OCI-LY1 (cell line): ENCODE results near the gene TASP1.

Source experiments
- H2AFZ ChIP-seq: fragments of 200-600 bp; sonication (generic), shearing (Covaris generic); 2 replicates; pipeline ENCODE4 v1.6.0; 2014; ENCODE audit warnings: antibody characterized with exemption, mild to moderate bottlenecking, low read length
- H3F3A ChIP-seq: fragments of 200-600 bp; sonication (generic), shearing (Covaris generic); 2 replicates; pipeline ENCODE4 v1.6.0; 2014; ENCODE audit warnings: mild to moderate bottlenecking, antibody characterized with exemption, low read length, moderate library complexity; ENCODE audit not compliant: insufficient read depth
- H3K27ac ChIP-seq: fragments of 200-600 bp; sonication (generic); 2 replicates; pipeline ENCODE4 v1.5.1; 2014; ENCODE audit warnings: low read length, mixed run types, mild to moderate bottlenecking, low read depth; ENCODE audit not compliant: poor library complexity, severe bottlenecking
- H3K27me3 ChIP-seq: fragments of 200-600 bp; sonication (generic); 2 replicates; pipeline ENCODE4 v1.6.0; 2014; ENCODE audit warnings: antibody characterized with exemption, mild to moderate bottlenecking, low read length, moderate library complexity; ENCODE audit not compliant: insufficient read depth
- H3K36me3 ChIP-seq: fragments of 200-600 bp; sonication (generic); 2 replicates; pipeline ENCODE4 v1.6.1; 2014; ENCODE audit warnings: mild to moderate bottlenecking, antibody characterized with exemption, low read length, moderate library complexity, mixed read lengths; ENCODE audit not compliant: insufficient read depth
- H3K4me1 ChIP-seq: fragments of 200-600 bp; sonication (generic); 2 replicates; pipeline ENCODE4 v1.5.1; 2014; ENCODE audit warnings: mild to moderate bottlenecking, low read length, moderate library complexity; ENCODE audit not compliant: insufficient read depth, severe bottlenecking
- H3K4me2 ChIP-seq: fragments of 200-600 bp; sonication (generic), shearing (Covaris generic); 2 replicates; pipeline ENCODE4 v1.6.1; 2014; ENCODE audit warnings: low read length
- H3K4me3 ChIP-seq: fragments of 200-600 bp; sonication (generic); 2 replicates; pipeline ENCODE4 v1.5.1; 2014; ENCODE audit warnings: low read length, low read depth, mild to moderate bottlenecking, mixed read lengths; ENCODE audit not compliant: poor library complexity, severe bottlenecking
- H3K79me2 ChIP-seq: fragments of 200-600 bp; shearing (Covaris generic); 2 replicates; pipeline ENCODE4 v1.6.1; 2016; ENCODE audit warnings: mixed run types, low read length, mixed read lengths; ENCODE audit not compliant: insufficient read depth
- H3K9ac ChIP-seq: fragments of 200-600 bp; sonication (generic), shearing (Covaris generic); 2 replicates; pipeline ENCODE4 v1.6.1; 2014; ENCODE audit warnings: mild to moderate bottlenecking, low read length, mixed read lengths
- H3K9me2 ChIP-seq: fragments of 200-600 bp; sonication (generic), shearing (Covaris generic); 2 replicates; pipeline ENCODE4 v1.6.1; 2014; ENCODE audit warnings: low read depth, mild to moderate bottlenecking, low read length, mixed read lengths
- H3K9me3 ChIP-seq: fragments of 200-600 bp; shearing (Covaris generic); 2 replicates; pipeline ENCODE4 v1.6.1; 2014; ENCODE audit warnings: low read length, mixed read lengths
- H4K20me1 ChIP-seq: fragments of 200-600 bp; sonication (generic), shearing (Covaris generic); 2 replicates; pipeline ENCODE4 v1.6.0; 2016; ENCODE audit warnings: mild to moderate bottlenecking, low read length; ENCODE audit not compliant: insufficient read depth
- EZH2 ChIP-seq: fragments of 200-600 bp; sonication (generic), shearing (Covaris generic); IDR thresholded peaks from 2 replicates; pipeline ENCODE4 v1.8.0; 2017; ENCODE audit warnings: borderline replicate concordance, mixed run types, mild to moderate bottlenecking, antibody characterized with exemption, low read length, moderate library complexity, mixed read lengths
- TF ChIP-seq, protein P1 (sequence below): fragments of 200-600 bp; sonication (generic), shearing (Covaris generic); IDR thresholded peaks from 2 replicates; pipeline ENCODE4 v1.5.1; 2017; ENCODE audit warnings: mild to moderate bottlenecking, antibody characterized with exemption, low read length, moderate library complexity, mixed read lengths

Gene TASP1

DNA sequence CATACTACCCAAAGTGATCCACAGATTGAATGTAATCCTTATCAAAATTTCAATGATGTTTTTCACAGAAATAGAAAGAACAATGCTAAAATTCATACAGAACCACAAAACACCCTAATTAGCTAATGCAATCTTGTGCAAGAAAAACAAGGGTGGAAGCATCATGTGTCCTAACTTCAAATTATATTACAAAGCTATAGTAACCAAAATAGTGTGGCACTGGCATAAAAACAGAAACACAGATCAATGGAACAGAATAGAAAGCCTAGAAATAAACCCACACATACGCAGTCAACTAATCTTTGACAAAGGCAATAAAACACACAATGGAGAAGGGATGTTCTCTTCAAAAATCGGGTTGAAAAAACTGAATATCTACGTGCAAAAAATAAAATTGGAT, 131.1 kb downstream of the TASP1 start:
- H3K4me1 ChIP-seq, result no peaks in the 10 kb centered on the region
- no peaks in the 10 kb centered on the region for H3F3A ChIP-seq
- H3K9me2 ChIP-seq, result no peaks in the 10 kb centered on the region
- no peak overlapping the region for H2AFZ ChIP-seq
- peaks cover 5% of the 10 kb centered on the region; the same call in 1 of the 2 replicates for H3K9me3 ChIP-seq
- H3K4me2 ChIP-seq, result no peak overlapping the region
- no peaks in the 10 kb centered on the region for H3K36me3 ChIP-seq
- no peaks in the 10 kb centered on the region for H4K20me1 ChIP-seq
- no peak overlapping the region for H3K4me3 ChIP-seq
- H3K79me2 ChIP-seq, result no peaks in the 10 kb centered on the region
- TF ChIP-seq, protein P1, sequence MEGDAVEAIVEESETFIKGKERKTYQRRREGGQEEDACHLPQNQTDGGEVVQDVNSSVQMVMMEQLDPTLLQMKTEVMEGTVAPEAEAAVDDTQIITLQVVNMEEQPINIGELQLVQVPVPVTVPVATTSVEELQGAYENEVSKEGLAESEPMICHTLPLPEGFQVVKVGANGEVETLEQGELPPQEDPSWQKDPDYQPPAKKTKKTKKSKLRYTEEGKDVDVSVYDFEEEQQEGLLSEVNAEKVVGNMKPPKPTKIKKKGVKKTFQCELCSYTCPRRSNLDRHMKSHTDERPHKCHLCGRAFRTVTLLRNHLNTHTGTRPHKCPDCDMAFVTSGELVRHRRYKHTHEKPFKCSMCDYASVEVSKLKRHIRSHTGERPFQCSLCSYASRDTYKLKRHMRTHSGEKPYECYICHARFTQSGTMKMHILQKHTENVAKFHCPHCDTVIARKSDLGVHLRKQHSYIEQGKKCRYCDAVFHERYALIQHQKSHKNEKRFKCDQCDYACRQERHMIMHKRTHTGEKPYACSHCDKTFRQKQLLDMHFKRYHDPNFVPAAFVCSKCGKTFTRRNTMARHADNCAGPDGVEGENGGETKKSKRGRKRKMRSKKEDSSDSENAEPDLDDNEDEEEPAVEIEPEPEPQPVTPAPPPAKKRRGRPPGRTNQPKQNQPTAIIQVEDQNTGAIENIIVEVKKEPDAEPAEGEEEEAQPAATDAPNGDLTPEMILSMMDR, result no peak
- TF ChIP-seq EZH2, result no peak
- H3K27me3 ChIP-seq, result no peaks in the 10 kb centered on the region
- H3K9ac ChIP-seq, result no peak overlapping the region
- no peak overlapping the region for H3K27ac ChIP-seq

- no peaks in the 10 kb centered on the region for H3K79me2 ChIP-seq
Observed at GRCh38 chr20:13501500-13501899, 137.2 kb downstream of the TASP1 start.

DNA sequence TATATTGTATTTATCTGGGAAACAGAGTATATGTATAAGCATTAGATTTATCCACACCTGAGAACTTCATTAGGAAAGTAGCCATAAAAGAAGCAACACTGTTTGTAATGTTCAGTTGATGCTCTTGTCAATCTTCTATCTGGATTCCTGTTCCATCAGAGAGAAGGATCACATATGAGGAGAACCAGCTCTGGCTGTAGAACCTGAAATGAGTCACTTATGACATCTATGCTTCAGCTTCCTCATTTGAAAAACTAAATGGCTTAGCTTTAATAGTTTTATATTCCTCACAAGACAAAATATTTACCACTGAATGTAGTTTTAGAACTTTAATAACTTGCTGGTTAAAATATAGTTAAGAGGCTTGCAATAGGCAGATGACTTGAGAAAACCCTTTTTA, 144.7 kb downstream of the TASP1 start:
- no peaks in the 10 kb centered on the region for H3K4me1 ChIP-seq
- 0 out of 2 replicates have a peak, but pooled peaks cover 2% of the 10 kb centered on the region for H3K9me3 ChIP-seq
- H3K27ac ChIP-seq, result no peak overlapping the region
- H3K4me2 ChIP-seq, result no peak overlapping the region
- H3K36me3 ChIP-seq, result no peaks in the 10 kb centered on the region
- H2AFZ ChIP-seq, result no peak overlapping the region
- H3K79me2 ChIP-seq, result no peaks in the 10 kb centered on the region
- no peak for TF ChIP-seq EZH2
- TF ChIP-seq, protein P1, result no peak
- H3K9me2 ChIP-seq, result no peaks in the 10 kb centered on the region
- no peaks in the 10 kb centered on the region for H4K20me1 ChIP-seq
- H3K27me3 ChIP-seq, result no peaks in the 10 kb centered on the region
- H3F3A ChIP-seq, result no peaks in the 10 kb centered on the region
- no peak overlapping the region for H3K9ac ChIP-seq
- H3K4me3 ChIP-seq, result no peak overlapping the region

More at GRCh38 chr20:13501500-13501899, 137.2 kb downstream of the TASP1 start:
- Histone ChIP-seq H3K27ac (no peak overlapping the region), H4K20me1 (no peaks in the 10 kb centered on the region), H3K36me3 (no peaks in the 10 kb centered on the region), H3K9me3 (peaks cover 10% of the 10 kb centered on the region; the same call in 1 of the 2 replicates), H3K4me3 (no peak overlapping the region), H3K9ac (no peak overlapping the region), H3K4me2 (no peak overlapping the region), H3F3A (no peaks in the 10 kb centered on the region), H3K4me1 (no peaks in the 10 kb centered on the region), H2AFZ (no peak overlapping the region), H3K9me2 (no peaks in the 10 kb centered on the region), H3K27me3 (no peaks in the 10 kb centered on the region)
- TF ChIP-seq, protein P1, result no peak
- no peak for TF ChIP-seq EZH2
